ENCODE data around the gene IMMP1L.
"Not testable (repeated sequence)": the region's sequence is repeated elsewhere in the genome, so short reads cannot be mapped to it uniquely, and the experiment has no call there.

The IMMP1L gene, protein sequence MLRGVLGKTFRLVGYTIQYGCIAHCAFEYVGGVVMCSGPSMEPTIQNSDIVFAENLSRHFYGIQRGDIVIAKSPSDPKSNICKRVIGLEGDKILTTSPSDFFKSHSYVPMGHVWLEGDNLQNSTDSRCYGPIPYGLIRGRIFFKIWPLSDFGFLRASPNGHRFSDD

DNA sequence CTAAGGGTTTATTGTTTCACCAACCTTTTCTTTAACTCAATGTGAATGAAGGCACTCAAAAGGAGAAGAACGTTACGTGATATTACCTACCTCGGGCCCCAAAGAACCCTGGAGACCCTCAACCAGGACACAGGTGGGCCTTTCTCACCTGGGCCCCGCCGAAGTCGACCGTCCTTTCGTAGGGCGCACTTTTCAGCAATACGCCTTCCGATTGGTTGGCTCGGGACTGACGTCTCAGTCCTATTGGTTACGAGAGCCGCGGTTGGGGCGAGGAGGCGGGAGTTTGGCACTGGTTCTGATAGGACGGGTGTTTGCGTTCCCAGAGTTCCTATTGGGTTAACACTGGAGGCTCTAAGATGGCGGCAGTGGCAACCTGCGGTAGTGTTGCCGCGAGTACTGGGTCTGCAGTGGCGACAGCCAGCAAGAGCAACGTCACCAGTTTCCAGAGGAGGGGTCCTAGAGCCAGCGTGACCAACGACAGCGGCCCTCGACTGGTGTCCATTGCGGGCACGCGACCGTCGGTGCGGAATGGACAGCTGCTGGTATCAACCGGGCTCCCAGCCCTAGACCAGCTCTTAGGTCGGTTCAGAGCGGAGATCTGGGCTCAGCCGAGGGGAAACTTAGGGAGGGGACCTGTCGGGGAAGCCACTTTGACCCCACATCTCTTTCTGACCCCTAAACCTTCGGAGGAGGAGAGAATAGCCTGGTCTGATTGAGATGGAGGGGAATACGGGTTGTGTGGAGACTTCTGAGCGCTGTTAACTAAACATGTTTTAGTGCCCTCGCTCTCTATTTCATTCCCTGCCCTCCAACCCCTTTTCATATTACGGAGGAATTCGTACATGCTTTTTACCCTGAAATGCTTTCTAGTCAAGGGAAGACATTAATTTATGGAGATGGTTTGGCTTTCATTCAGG, at the start of gene IMMP1L, which contains the start of gene ELP4:
Gene IMMP1L (minus strand): TSS at position 194 of the 917 bp plus-strand sequence. CDS start 46,346 bp downstream, outside the sequence.
Gene ELP4 (plus strand): TSS at position 339 of the 917 bp plus-strand sequence. CDS start 18 bp downstream, at position 357.
- DNase-seq: peak; percentile 92

GRCh38 chr11:31558001-31558400, 48.6 kb upstream of the IMMP1L start:
- DNase-seq: no peak

DNA sequence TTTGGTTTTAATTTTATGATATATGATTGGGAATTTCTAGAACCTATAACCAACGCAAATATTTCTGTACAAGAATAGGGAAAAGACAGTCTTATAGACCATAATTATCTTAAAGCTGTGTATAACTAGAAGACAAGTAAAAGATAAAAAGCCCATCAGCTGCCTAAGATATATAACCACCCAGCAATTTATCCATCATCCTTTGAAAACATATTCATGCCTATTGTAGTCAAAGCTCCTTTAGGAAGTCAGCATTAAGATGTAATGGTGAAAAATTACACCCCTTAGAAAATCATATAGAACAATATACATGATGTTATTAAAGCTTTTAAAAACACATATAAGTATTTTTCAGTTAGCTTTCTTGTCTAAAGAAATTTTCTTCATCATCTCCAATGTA, 46.5 kb upstream of the IMMP1L start:
- DNase-seq: no peak

GRCh38 chr11:31542862-31543261, 33.4 kb upstream of the IMMP1L start:
- no peak for DNase-seq

- DNase-seq: no peak
These were observed 26.1 kb upstream of the IMMP1L start for GRCh38 chr11:31535479-31535878.

DNA sequence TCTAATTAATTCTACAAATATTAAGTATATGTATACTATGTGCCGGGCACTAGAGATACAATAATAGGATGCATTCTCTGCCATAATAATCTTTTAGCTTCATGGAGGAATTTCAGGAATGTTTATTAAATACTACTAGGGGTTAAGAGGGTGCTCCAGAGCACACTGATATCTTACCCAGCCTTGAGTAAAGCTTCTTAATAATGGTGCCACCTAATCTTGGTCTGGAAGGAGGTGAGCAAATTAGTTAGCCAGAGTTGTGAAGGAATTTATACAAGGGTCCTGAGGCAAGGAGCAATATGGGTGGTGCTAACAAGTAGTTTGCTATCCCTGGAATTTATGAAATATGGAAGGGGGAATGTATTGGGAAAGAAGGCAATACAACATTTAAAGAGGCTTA, 21.9 kb upstream of the IMMP1L start:
- DNase-seq: no peak

- DNase-seq: no peak
These were observed 20.3 kb upstream of the IMMP1L start for GRCh38 chr11:31529701-31530100.

DNA sequence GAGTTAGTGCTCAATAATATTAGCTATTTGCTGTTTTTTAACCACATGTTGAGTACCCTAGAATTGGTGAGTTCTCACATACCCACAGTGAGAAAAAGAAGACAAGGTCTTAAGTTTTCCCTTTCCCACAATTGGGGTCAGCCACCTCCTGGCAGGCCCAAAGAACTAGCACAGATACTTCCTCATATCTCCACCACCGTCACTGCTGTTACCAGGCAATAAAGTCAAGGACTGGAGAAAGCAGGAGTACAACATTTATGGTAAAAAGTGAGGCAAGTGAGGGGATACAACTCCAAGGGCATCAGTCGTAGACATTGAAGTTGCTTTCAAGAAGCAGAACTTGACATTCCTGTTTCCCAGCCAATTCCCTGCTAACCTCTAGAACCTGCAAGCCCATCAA, 19.8 kb upstream of the IMMP1L start:
- no peak for DNase-seq

- no peak for DNase-seq
These were observed 12.2 kb upstream of the IMMP1L start for GRCh38 chr11:31521497-31522150.

- DNase-seq: no peak
These were observed 2.7 kb upstream of the IMMP1L start for GRCh38 chr11:31512117-31512516.

DNA sequence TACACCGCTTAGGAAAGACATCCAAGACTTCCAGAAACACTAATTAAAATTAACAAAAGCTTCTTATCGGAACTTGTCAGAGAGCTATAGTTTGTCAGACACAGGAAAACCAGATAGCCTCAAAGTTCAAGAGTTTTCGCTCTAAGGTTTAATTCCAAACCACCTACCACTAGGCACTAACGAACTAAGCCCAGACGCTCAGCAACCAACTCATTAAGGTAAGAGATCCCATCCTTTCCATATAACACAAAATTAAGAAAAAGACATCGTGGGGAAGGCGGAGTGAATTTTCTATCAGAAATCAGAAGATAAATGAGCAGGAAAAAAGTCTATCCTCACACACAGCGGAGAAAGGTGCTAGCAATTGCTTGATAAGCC, 382 bp downstream of the IMMP1L start:
- DNase-seq: no peak

DNA sequence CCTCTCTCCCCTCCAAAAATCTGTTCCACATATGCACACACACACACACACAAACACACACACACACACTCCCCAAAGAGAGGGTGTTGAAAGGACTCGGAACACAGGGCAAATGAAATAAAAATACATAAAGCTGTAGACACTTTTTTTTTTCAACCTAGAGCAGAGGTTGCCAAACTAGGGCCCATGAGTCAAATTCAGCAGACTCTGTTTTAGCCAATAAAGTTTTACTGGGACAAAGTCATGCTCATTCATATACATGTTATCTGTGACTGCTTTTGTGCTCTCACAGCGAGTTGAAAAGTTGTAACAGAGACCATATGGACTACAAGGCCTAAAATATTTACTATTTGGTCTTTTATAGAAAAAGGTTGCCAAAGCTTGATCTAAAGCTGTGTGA, 8.9 kb downstream of the IMMP1L start:
- DNase-seq: no peak

- no peak for DNase-seq
These were observed 9.7 kb downstream of the IMMP1L start for GRCh38 chr11:31499576-31500178.

- DNase-seq: not testable (repeated sequence)
These were observed 15.7 kb downstream of the IMMP1L start for GRCh38 chr11:31493762-31494161.

- no peak for DNase-seq
These were observed 16.2 kb downstream of the IMMP1L start for GRCh38 chr11:31493235-31493634.

GRCh38 chr11:31492320-31492913, 17.0 kb downstream of the IMMP1L start:
- DNase-seq: no peak

DNA sequence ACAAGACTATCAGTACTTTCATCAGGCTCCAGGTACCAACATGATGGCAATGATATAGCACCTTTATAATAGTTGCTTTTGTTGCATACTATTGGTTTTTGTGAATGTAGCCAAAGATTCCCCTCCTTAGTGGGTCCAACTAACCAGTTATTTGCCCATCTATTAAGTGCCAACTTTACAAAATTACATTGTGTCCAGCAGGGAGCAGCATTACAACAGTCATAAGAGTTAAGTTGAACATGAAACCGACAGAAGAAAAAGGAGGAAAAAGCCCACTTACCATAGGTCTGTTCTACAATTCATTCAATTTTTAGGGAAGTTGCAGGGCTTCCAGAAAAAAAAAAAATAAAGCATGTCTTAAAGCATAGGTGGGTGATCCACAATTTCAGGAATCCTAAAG, 21.6 kb downstream of the IMMP1L start:
- no peak for DNase-seq

DNA sequence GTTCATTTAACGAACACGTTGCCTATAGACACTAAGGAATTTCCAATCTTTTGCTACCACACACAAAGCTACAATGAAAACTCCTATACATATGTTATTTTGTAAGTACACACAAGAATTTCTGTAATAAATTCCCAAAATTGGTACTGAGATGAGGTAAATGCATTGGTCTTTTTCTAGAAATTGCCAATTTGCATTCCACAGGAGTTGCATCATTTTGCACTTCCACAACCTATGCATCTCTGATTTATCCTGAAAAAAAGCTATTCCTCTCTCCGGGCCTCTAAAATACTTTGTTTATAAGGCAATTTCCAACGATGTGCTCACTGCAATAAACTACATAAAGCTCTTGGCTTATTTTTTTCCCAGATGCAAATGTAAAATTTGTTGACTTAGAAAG, 24.9 kb downstream of the IMMP1L start:
- DNase-seq: no peak

- DNase-seq: no peak
These were observed 28.5 kb downstream of the IMMP1L start for GRCh38 chr11:31480930-31481329.

- no peak for DNase-seq
These were observed 30.4 kb downstream of the IMMP1L start for GRCh38 chr11:31479066-31479465.

GRCh38 chr11:31478223-31478590, 31.2 kb downstream of the IMMP1L start:
- DNase-seq: no peak

DNA sequence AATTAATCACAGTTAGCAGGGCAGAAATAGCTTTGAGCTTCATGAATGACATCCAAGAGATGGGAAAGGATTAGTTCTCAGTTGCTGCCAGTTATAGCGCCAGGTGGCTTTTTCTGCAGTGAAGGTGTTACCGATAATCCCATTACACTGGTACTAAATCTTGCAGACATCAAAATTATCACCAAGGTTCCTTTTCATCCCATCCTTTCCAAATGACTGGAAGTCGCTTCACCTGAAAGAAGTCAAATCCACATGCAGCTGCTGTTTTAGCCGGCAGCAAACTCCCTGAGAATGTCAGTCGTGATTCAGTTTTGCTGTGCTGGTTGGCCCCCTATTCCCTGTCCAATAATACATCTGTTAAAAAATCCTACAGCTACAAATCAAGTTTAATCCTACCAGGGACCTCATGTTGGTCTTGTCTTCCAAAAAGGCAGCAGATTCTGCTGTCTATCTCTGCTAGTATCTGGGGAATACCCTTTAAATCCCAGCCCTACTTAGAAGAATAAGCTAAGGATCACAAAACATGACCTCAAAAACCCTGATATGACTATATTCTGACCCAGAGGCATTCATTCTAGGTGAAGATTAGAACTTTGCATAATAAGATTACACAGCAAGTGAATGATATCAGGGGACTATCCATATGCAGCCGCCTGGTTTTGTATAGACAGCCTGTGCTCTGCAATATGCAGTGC, 31.7 kb downstream of the IMMP1L start:
- DNase-seq: no peak

Measured in stimulated activated CD4-positive, alpha-beta T cell treated with anti-CD3 and anti-CD28 coated beads, Interleukin-12 subunit alpha, Interleukin-12 subunit beta, amount 100 ng/mL, for 4 hours (primary cell).